Epithelial cell of alveolus of lung (primary cell): ENCODE results near the gene DHX35. TPM values are rescaled to one million over a fixed set of nuclear protein-coding genes. Genes with fewer than 3 reads are reported as not detected.

ENCODE experiments used
- total RNA-seq: library from RNA; depleted of rRNA; stranded (reverse); fragments of >200 nt; gene quantifications from 2 replicates; pipeline ENCODE4 v1.2.1, GENCODE V29; 2015

The DHX35 gene
- total RNA-seq = 6.1 and 10.8 TPM in 2 replicates

DNA sequence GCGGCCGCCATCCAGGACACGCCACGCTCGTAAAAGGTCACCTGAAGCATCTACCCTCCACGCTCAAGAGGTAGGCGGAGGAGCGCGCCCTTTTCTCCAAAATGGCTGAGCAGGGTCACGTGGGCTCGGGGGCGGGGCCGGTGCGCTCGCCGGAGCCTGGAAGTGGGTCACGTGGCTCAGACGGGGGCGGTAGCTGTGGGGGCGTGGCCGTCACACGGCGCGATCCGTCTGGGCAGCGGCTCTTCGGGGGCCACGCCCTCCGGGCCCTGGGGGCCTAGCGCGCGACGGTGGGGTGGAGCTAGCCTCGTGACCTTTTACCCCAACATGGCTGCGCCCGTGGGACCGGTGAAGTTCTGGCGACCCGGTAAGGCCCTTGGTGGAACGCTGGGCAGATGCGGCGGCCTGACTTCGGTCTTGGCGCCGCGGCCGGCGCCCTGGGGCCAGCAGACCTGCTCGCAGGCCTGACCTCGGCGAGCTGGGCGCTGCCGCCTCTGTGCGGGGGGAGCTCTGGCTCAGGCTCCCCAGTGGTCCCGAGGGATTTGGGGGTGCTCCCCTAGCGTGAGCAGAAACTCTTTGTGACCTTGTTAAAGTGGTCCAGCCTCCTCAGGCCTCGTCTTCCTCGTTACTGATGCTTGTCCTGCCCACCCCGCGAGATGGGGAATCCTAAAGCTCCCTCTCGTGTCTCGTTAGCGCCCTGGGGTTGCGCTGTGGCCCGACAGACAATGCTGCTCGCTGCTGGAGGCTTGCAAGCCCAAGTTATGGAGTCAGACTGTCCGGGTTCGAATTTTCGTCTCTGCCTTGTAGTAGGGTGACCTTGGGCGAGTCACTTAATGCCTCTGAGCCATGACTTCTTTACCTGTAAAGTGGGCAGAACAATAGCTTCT is at the start of gene DHX35:
Gene DHX35 (plus strand): TSS at position 301 of the 884 bp plus-strand sequence. CDS start 24 bp downstream, at position 325.

DNA sequence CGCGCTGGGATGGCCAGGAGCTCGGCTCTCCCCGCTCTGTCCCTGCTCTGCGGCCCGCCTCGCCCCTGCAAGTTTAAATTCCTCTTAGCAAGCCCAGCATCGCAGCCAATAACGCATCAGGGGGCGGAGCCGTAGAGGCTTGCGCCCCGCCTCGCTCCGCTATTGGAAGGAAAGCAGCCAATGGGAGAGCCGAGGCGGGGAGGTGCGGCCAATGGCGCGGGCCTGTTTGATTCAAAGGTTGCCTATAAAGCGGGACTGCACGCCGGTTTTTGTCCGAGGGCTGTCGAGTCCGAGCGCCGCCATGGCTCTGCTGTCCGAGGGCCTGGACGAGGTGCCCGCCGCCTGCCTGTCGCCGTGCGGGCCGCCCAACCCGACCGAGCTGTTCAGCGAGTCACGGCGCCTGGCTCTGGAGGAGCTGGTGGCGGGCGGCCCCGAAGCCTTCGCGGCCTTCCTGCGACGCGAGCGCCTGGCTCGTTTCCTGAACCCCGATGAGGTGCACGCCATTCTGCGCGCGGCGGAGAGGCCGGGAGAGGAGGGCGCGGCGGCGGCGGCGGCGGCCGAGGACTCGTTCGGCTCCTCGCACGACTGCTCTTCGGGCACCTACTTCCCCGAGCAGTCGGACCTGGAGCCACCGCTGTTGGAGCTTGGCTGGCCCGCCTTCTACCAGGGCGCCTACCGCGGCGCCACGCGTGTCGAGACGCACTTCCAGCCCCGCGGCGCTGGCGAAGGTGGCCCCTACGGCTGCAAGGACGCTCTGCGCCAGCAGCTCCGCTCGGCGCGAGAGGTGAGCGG is 35.8 kb upstream of the DHX35 start, which contains the start of gene FAM83D:
Gene FAM83D (plus strand): TSS at position 276 of the 792 bp plus-strand sequence. CDS start 26 bp downstream, at position 302.

Other genes starting within 250 kb of the DHX35 start
- not detected in 2 replicates for gene SLC32A1, start 237.9 kb upstream of the DHX35 start, total RNA-seq
- gene ACTR5, start 213.9 kb upstream of the DHX35 start, total RNA-seq = 4.6 and 5.3 TPM in 2 replicates
- 0.39 and 0.56 TPM in 2 replicates for gene PPP1R16B, start 156.6 kb upstream of the DHX35 start, total RNA-seq
- 13.2 and 24.3 TPM in 2 replicates for gene FAM83D, start 35.9 kb upstream of the DHX35 start, total RNA-seq